HCT116 (cell line): Measurements from ENCODE around the gene PCBP3. TPM values are rescaled to one million over a fixed set of nuclear protein-coding genes. Genes with fewer than 3 reads are reported as not detected.

Source experiments
- ATAC-seq: fragments of 200-7000 bp; cut with Tn5 transposase; 2 replicates; pipeline ENCODE4 v1.9.1; 2020; ENCODE audit warnings: mild to moderate bottlenecking, moderate library complexity
- BruUV-seq: library from RNA; stranded (reverse); fragments of 400-500 nt; replicated peaks from 2 replicates; lab custom pipeline; 2021; lab: Mats Ljungman, UMichigan
- CTCF ChIA-PET: fragments of 300-600 bp; sonication (Branson Sonifier 250); formaldehyde crosslinking; loops from one replicate; lab custom pipeline; 2021; ENCODE audit warnings: antibody characterized with exemption; lab: Charles Lee
- POLR2A ChIA-PET: fragments of 300-600, 350-600 bp; sonication (Branson Sonifier 250); formaldehyde crosslinking; loops from one replicate; lab custom pipeline; 2021; ENCODE audit warnings: antibody characterized with exemption; lab: Charles Lee
- RAD21 ChIA-PET, 2 experiments: fragments of 300-600 bp; sonication (Branson Sonifier 250); formaldehyde crosslinking; loops; one replicate each; lab custom pipeline; 2023; ENCODE audit warnings: low total read pairs in 2 of 2; ENCODE audit not compliant: uncharacterized antibody in 2 of 2, unreplicated experiment in 2 of 2, low non-redundant PET in 1 of 2; lab: Charles Lee
- DNase-seq: peaks from one replicate; pipeline ENCODE4 v3.0.0-alpha.2; 2010; ENCODE audit warnings: low read depth, low spot score
- H2AFZ ChIP-seq: fragments of 200-600 bp; shearing (Covaris generic), sonication (generic); 2 replicates; pipeline ENCODE4 v1.6.1; 2017; ENCODE audit warnings: low read depth, mixed run types, mixed read lengths, antibody characterized with exemption, low read length; ENCODE audit not compliant: poor library complexity, severe bottlenecking
- H3K27ac ChIP-seq: 2 replicates; pipeline ENCODE4 v1.5.1; 2012; ENCODE audit warnings: low read depth, low read length
- H3K27me3 ChIP-seq: fragments of 200-600 bp; sonication (generic); 2 replicates; pipeline ENCODE4 v1.6.1; 2016; ENCODE audit warnings: mixed run types, low read length, mixed read lengths; ENCODE audit not compliant: insufficient read depth
- H3K36me3 ChIP-seq, 2 experiments: fragments of 200-500 bp in 1 of 2; fragments of 200-600 bp in 1 of 2; sonication (Bioruptor generic) in 1 of 2; sonication (generic) in 1 of 2; 2 replicates each; pipeline versions ENCODE4 v1.5.1 to v1.6.1; 2014 to 2016; ENCODE audit warnings: low read length in 2 of 2, inconsistent platforms in 1 of 2, mixed read lengths in 1 of 2, mixed run types in 1 of 2; ENCODE audit not compliant: insufficient read depth in 2 of 2, control insufficient read depth in 1 of 2
- H3K4me1 ChIP-seq, 2 experiments: fragments of 200-600 bp in 1 of 2; sonication (generic) in 1 of 2; 2 replicates each; pipeline versions ENCODE4 v1.5.1 to v1.6.1; 2012 to 2017; ENCODE audit warnings: low read length in 2 of 2, inconsistent platforms in 1 of 2, mild to moderate bottlenecking in 1 of 2, mixed read lengths in 1 of 2, mixed run types in 1 of 2, moderate library complexity in 1 of 2; ENCODE audit not compliant: insufficient read depth in 2 of 2, control insufficient read depth in 1 of 2
- H3K4me2 ChIP-seq: fragments of 200-600 bp; sonication (generic); 2 replicates; pipeline ENCODE4 v1.6.1; 2017; ENCODE audit warnings: mixed run types, low read length, mixed read lengths
- H3K4me3 ChIP-seq, 2 experiments: fragments of 200-600 bp in 1 of 2; sonication (generic) in 1 of 2; replicated peaks in 1 of 2; 2 replicates each; pipeline ENCODE4 v1.5.1; 2011 to 2016; ENCODE audit warnings: low read length in 2 of 2, control low read depth in 1 of 2, low read depth in 1 of 2, mild to moderate bottlenecking in 1 of 2, mixed read lengths in 1 of 2, mixed run types in 1 of 2
- H3K79me2 ChIP-seq: fragments of 200-600 bp; sonication (generic); 2 replicates; pipeline ENCODE4 v1.6.1; 2017; ENCODE audit warnings: mild to moderate bottlenecking, mixed run types, low read length, moderate library complexity, mixed read lengths; ENCODE audit not compliant: insufficient read depth
- H3K9ac ChIP-seq: fragments of 200-600 bp; sonication (generic); 2 replicates; pipeline ENCODE4 v1.6.1; 2016; ENCODE audit warnings: low read length, mixed read lengths
- H3K9me2 ChIP-seq: fragments of 200-600 bp; sonication (generic), shearing (Covaris generic); 2 replicates; pipeline ENCODE4 v1.6.1; 2017; ENCODE audit warnings: mixed run types, mild to moderate bottlenecking, moderate library complexity; ENCODE audit not compliant: insufficient read depth
- H3K9me3 ChIP-seq, 2 experiments: fragments of 200-500 bp in 1 of 2; fragments of 200-600 bp in 1 of 2; sonication (Bioruptor generic) in 1 of 2; sonication (generic) in 1 of 2; 2 replicates each; pipeline ENCODE4 v1.6.1; 2014 to 2017; ENCODE audit warnings: low read length in 2 of 2, mixed read lengths in 2 of 2, inconsistent platforms in 1 of 2, low read depth in 1 of 2, mild to moderate bottlenecking in 1 of 2, mixed run types in 1 of 2, moderate library complexity in 1 of 2; ENCODE audit not compliant: control insufficient read depth in 1 of 2, insufficient read depth in 1 of 2
- H4K20me1 ChIP-seq: fragments of 200-600 bp; sonication (generic), shearing (Covaris generic); 2 replicates; pipeline ENCODE4 v1.6.1; 2017; ENCODE audit warnings: mixed run types, mild to moderate bottlenecking, moderate library complexity; ENCODE audit not compliant: insufficient read depth
- ATF3 ChIP-seq: IDR thresholded peaks from 2 replicates; pipeline ENCODE4 v1.6.1; 2012
- CEBPB ChIP-seq: IDR thresholded peaks from 2 replicates; pipeline ENCODE4 v1.6.1; 2012; ENCODE audit warnings: low read depth
- CTCF ChIP-seq, 3 experiments: fragments of 200-600 bp in 1 of 3; sonication (generic) in 1 of 3; IDR thresholded peaks in 2 of 3; conservative IDR thresholded peaks in 1 of 3; 2 replicates each; pipeline ENCODE4 v1.5.1; 2012 to 2017; ENCODE audit warnings: low read depth in 2 of 3, low read length in 2 of 3, antibody characterized with exemption in 1 of 3, borderline replicate concordance in 1 of 3, control low read depth in 1 of 3, mild to moderate bottlenecking in 1 of 3, mixed read lengths in 1 of 3, mixed run types in 1 of 3, moderate library complexity in 1 of 3; ENCODE audit not compliant: insufficient read depth in 1 of 3
- EZH2 ChIP-seq: fragments of 200-600 bp; sonication (generic); IDR thresholded peaks from 2 replicates; pipeline ENCODE4 v1.6.1; 2017; ENCODE audit warnings: antibody characterized with exemption, mixed run types
- EZH2phosphoT487 ChIP-seq: fragments of 200-600 bp; IDR thresholded peaks from 2 replicates; pipeline ENCODE4 v1.6.1; 2018; ENCODE audit warnings: antibody characterized with exemption, borderline replicate concordance
- JUND ChIP-seq: IDR thresholded peaks from 2 replicates; pipeline ENCODE4 v1.6.1; 2012
- MAX ChIP-seq: IDR thresholded peaks from 2 replicates; pipeline ENCODE4 v1.6.1; 2012
- POLR2A ChIP-seq: IDR thresholded peaks from 2 replicates; pipeline ENCODE4 v1.7.0; 2011; ENCODE audit warnings: borderline replicate concordance; ENCODE audit not compliant: insufficient read depth, insufficient read length; ENCODE audit errors: extremely low read depth
- RAD21 ChIP-seq: IDR thresholded peaks from 2 replicates; pipeline ENCODE4 v1.6.1; 2012; ENCODE audit warnings: low read depth, mild to moderate bottlenecking
- REST ChIP-seq: IDR thresholded peaks from 2 replicates; pipeline ENCODE4 v1.6.1; 2012; ENCODE audit warnings: low read depth
- SIN3A ChIP-seq: IDR thresholded peaks from 2 replicates; pipeline ENCODE4 v1.6.1; 2012; ENCODE audit warnings: low read depth
- SRF ChIP-seq: IDR thresholded peaks from 2 replicates; pipeline ENCODE4 v1.6.1; 2012; ENCODE audit warnings: low read depth
- TCF7L2 ChIP-seq: IDR thresholded peaks from 2 replicates; pipeline ENCODE4 v1.7.0; 2011; ENCODE audit warnings: borderline replicate concordance, inconsistent platforms; ENCODE audit not compliant: insufficient read depth, insufficient read length; ENCODE audit errors: extremely low read depth
- YY1 ChIP-seq: IDR thresholded peaks from 2 replicates; pipeline ENCODE4 v1.6.1; 2011; ENCODE audit warnings: low read length, low read depth, moderate library complexity, mild to moderate bottlenecking; ENCODE audit not compliant: insufficient replicate concordance; ENCODE audit errors: extremely low read depth
- ZNF274 ChIP-seq: fragments of 200-500 bp; sonication (Bioruptor generic); IDR thresholded peaks from 2 replicates; pipeline ENCODE4 v1.6.1; 2014; ENCODE audit warnings: mild to moderate bottlenecking, low read depth, low read length, inconsistent platforms
- intact Hi-C: fragments of 100-400 bp; cut with micrococcal nuclease; formaldehyde crosslinking; loops from 2 replicates; pipeline ENCODE4 v1.10.0; 2022
- total RNA-seq: library from RNA; stranded (reverse); gene quantifications from one replicate; pipeline ENCODE4 v1.2.1, GENCODE V29; 2021; ENCODE audit not compliant: unreplicated experiment

The PCBP3 gene
- total RNA-seq, 1 experiment from 2014 or later, result 3.1 TPM

- no peak for TF ChIP-seq TCF7L2
- TF ChIP-seq CTCF (IDR thresholded peaks at IDR 0.05 in 2 of 3, conservative IDR thresholded peaks at IDR 0.05 in 1 of 3; ENCODE audit: borderline replicate concordance in 1 of 3, insufficient read depth in 1 of 3, low read depth in 2 of 3, low read length in 2 of 3), result no peak
Measured at GRCh38 chr21:45985471-45986315, 342.2 kb downstream of the PCBP3 start (continued).

- Histone ChIP-seq H2AFZ (no peak overlapping the region), H3K4me3 (no peak overlapping the region), H4K20me1 (no peaks in the 10 kb centered on the region), H3K27me3 (no peaks in the 10 kb centered on the region), H3K36me3 (peaks cover 0 to 15% of the 10 kb centered on the region in 2 experiments; a peak in 2 of 4 replicates), H3K4me1 (peaks cover 0 to 10% of the 10 kb centered on the region in 2 experiments; a peak in 2 of 4 replicates), H3K79me2 (no peaks in the 10 kb centered on the region; the same call in 1 of the 2 replicates), H3K9me3 (no peaks in the 10 kb centered on the region), H3K9ac (no peak overlapping the region), H3K9me2 (no peaks in the 10 kb centered on the region), H3K27ac (no peak overlapping the region), H3K4me2 (no peak overlapping the region)
- RAD21 ChIA-PET, result no interaction called here
- DNase-seq, result no peak
- no peak for ATAC-seq
- CTCF ChIA-PET, result no interaction called here
- BruUV-seq, result no TSS peak
- intact Hi-C loops, result no loop called here
- POLR2A ChIA-PET, result no interaction called here
- no peak for TF ChIP-seq EZH2phosphoT487
- TF ChIP-seq SIN3A, result no peak
- TF ChIP-seq ATF3, result no peak
- no peak for TF ChIP-seq RAD21
- no peak for TF ChIP-seq REST
- TF ChIP-seq YY1, result no peak
- TF ChIP-seq EZH2, result no peak
- TF ChIP-seq POLR2A, result no peak
- TF ChIP-seq ZNF274, result no peak
- no peak for TF ChIP-seq CEBPB
- no peak for TF ChIP-seq MAX
- TF ChIP-seq JUND, result no peak
- no peak for TF ChIP-seq SRF
Measured at GRCh38 chr21:45986316-45987051, 343.0 kb downstream of the PCBP3 start.
